Thymus (tissue), 11 donors: ENCODE measurements around the gene FUOM. TPM values are rescaled to one million over a fixed set of nuclear protein-coding genes. Genes with fewer than 3 reads are reported as not detected.
A peak's percentile ranks its signal among the peaks of the same experiment; 100 is the strongest.

Experiments
- DNase-seq, 9 donors: peaks; one replicate each; pipeline ENCODE4 v3.0.0-alpha.2; 2013; ENCODE audit warnings: low spot score in 9 of 9, low read depth in 6 of 9, missing footprints in 1 of 9
- H3K27ac ChIP-seq, 2 donors: one replicate each; pipeline ENCODE4 v1.5.1; 2013; ENCODE audit warnings: control low read depth in 1 of 2, low read depth in 1 of 2, low read length in 1 of 2, mild to moderate bottlenecking in 1 of 2, moderate library complexity in 1 of 2
- H3K27me3 ChIP-seq, 2 donors: one replicate each; pipeline ENCODE4 v1.5.1; 2013; ENCODE audit warnings: low read length in 1 of 2; ENCODE audit not compliant: control insufficient read depth in 2 of 2, insufficient read depth in 1 of 2
- H3K36me3 ChIP-seq, 2 donors: one replicate each; pipeline ENCODE4 v1.5.1; 2013; ENCODE audit warnings: low read length in 1 of 2, mild to moderate bottlenecking in 1 of 2, moderate library complexity in 1 of 2; ENCODE audit not compliant: control insufficient read depth in 2 of 2, insufficient read depth in 2 of 2
- H3K4me1 ChIP-seq, 2 donors: one replicate each; pipeline ENCODE4 v1.5.1; 2013; ENCODE audit warnings: low read length in 2 of 2; ENCODE audit not compliant: control insufficient read depth in 2 of 2, insufficient read depth in 2 of 2
- H3K4me3 ChIP-seq, 2 donors: one replicate each; pipeline ENCODE4 v1.5.1; 2013; ENCODE audit warnings: low read length in 2 of 2, control low read depth in 1 of 2, mild to moderate bottlenecking in 1 of 2
- H3K9me3 ChIP-seq, 2 donors: one replicate each; pipeline ENCODE4 v1.5.1; 2013; ENCODE audit warnings: low read length in 1 of 2, mild to moderate bottlenecking in 1 of 2; ENCODE audit not compliant: control insufficient read depth in 2 of 2, insufficient read depth in 1 of 2
- WGBS: extraction: QIAGEN DNeasy Blood & Tissue Kit; methylation state at CpG from one replicate; pipeline ENCODE4 v1.1.7; 2013; 5-methylcytosine and 5-hydroxymethylcytosine counted together
- polyA plus RNA-seq: library from polyadenylated mRNA; stranded (reverse); fragments of 200-250 nt; gene quantifications from one replicate; pipeline ENCODE4 v1.2.3, GENCODE V29; 2013
- total RNA-seq: library from RNA; stranded (reverse); fragments of 120-200 nt; gene quantifications from one replicate; pipeline ENCODE4 v1.2.4, GENCODE V29; 2013
- donor health status: healthy.

FUOM gene
- total and polyA plus RNA-seq, 2 donors, result 18.3 to 23.9 TPM

- Histone ChIP-seq H3K4me3 (no peak overlapping the region), H3K27ac (no peak overlapping the region), H3K27me3 (no peaks in the 10 kb centered on the region), H3K36me3 (peaks cover 27 to 35% of the 10 kb centered on the region in 2 donors), H3K9me3 (peaks cover 2 to 15% of the 10 kb centered on the region in 2 donors), H3K4me1 (peaks cover 4 to 8% of the 10 kb centered on the region in 2 donors)
- 93% methylated on average over 4 of the region's 4 CpGs for WGBS
- no peak for DNase-seq
These were observed 44.6 kb downstream of the FUOM start for GRCh38 chr10:133313192-133313591.

GRCh38 chr10:133312769-133313145 is 45.1 kb downstream of the FUOM start:
- H3K4me3 ChIP-seq, result no peak overlapping the region
- DNase-seq, result no peak
- peaks cover 6 to 8% of the 10 kb centered on the region in 2 donors for H3K4me1 ChIP-seq
- H3K27ac ChIP-seq, result no peak overlapping the region
- WGBS, result 98% methylated on average over 9 of the region's 9 CpGs
- H3K9me3 ChIP-seq, result peaks cover 2 to 15% of the 10 kb centered on the region in 2 donors
- no peaks in the 10 kb centered on the region for H3K27me3 ChIP-seq
- H3K36me3 ChIP-seq, result peaks cover 27 to 35% of the 10 kb centered on the region in 2 donors

GRCh38 chr10:133312016-133312768 is 45.6 kb downstream of the FUOM start:
- peaks cover 2 to 15% of the 10 kb centered on the region in 2 donors for H3K9me3 ChIP-seq
- DNase-seq, result no peak
- H3K27ac ChIP-seq, result no peak overlapping the region
- H3K36me3 ChIP-seq, result peaks cover 27 to 35% of the 10 kb centered on the region in 2 donors
- no peak overlapping the region for H3K4me3 ChIP-seq
- no peaks in the 10 kb centered on the region for H3K27me3 ChIP-seq
- 97% methylated on average over 23 of the region's 23 CpGs for WGBS
- H3K4me1 ChIP-seq, result peaks cover 8 to 12% of the 10 kb centered on the region in 2 donors

GRCh38 chr10:133311570-133311969 is 46.2 kb downstream of the FUOM start:
- DNase-seq, result no peak

GRCh38 chr10:133310789-133311188 is 47.0 kb downstream of the FUOM start:
- WGBS, result over 99% methylated on average over 8 of the region's 8 CpGs
- H3K36me3 ChIP-seq, result peaks cover 27 to 35% of the 10 kb centered on the region in 2 donors
- no peaks in the 10 kb centered on the region for H3K27me3 ChIP-seq
- peaks cover 11 to 16% of the 10 kb centered on the region in 2 donors for H3K4me1 ChIP-seq
- DNase-seq, result no peak
- no peak overlapping the region for H3K27ac ChIP-seq
- peaks cover 2 to 15% of the 10 kb centered on the region in 2 donors for H3K9me3 ChIP-seq
- H3K4me3 ChIP-seq, result no peak overlapping the region

More at GRCh38 chr10:133311570-133311969, 46.2 kb downstream of the FUOM start:
- Histone ChIP-seq H3K27ac (no peak overlapping the region), H3K9me3 (peaks cover 2 to 15% of the 10 kb centered on the region in 2 donors), H3K4me3 (no peak overlapping the region), H3K27me3 (no peaks in the 10 kb centered on the region), H3K36me3 (peaks cover 27 to 35% of the 10 kb centered on the region in 2 donors), H3K4me1 (peaks cover 11 to 16% of the 10 kb centered on the region in 2 donors)
- 97% methylated on average over 10 of the region's 10 CpGs for WGBS

GRCh38 chr10:133310399-133310755 is 47.4 kb downstream of the FUOM start:
- DNase-seq, result no peak
- WGBS, result 99% methylated on average over 16 of the region's 16 CpGs
- Histone ChIP-seq H3K4me3 (no peak overlapping the region), H3K4me1 (peaks cover 11 to 16% of the 10 kb centered on the region in 2 donors), H3K9me3 (peaks cover 2 to 15% of the 10 kb centered on the region in 2 donors), H3K27me3 (no peaks in the 10 kb centered on the region), H3K27ac (no peak overlapping the region), H3K36me3 (peaks cover 27 to 35% of the 10 kb centered on the region in 2 donors)

- Histone ChIP-seq H3K36me3 (peaks cover 27 to 35% of the 10 kb centered on the region in 2 donors), H3K4me3 (no peak overlapping the region), H3K4me1 (peaks cover 11 to 16% of the 10 kb centered on the region in 2 donors), H3K27ac (peak overlapping the region in 1 of 2 donors; percentile 65), H3K27me3 (no peaks in the 10 kb centered on the region), H3K9me3 (peaks cover 2 to 15% of the 10 kb centered on the region in 2 donors)
- DNase-seq, result no peak
- 92% methylated on average over 33 of the region's 33 CpGs for WGBS
These were observed 48.0 kb downstream of the FUOM start for GRCh38 chr10:133309720-133310398.

GRCh38 chr10:133309100-133309719 is 48.6 kb downstream of the FUOM start:
- Histone ChIP-seq H3K4me1 (peaks cover 11 to 16% of the 10 kb centered on the region in 2 donors), H3K9me3 (peaks cover 2 to 15% of the 10 kb centered on the region in 2 donors), H3K4me3 (peak overlapping the region; percentile 90 to 95), H3K27ac (peak overlapping the region; percentile 81 to 96), H3K27me3 (no peaks in the 10 kb centered on the region), H3K36me3 (peaks cover 27 to 35% of the 10 kb centered on the region in 2 donors)
- peak; percentile 66 to 92 (median 77) for DNase-seq
- 34% methylated on average over 46 of the region's 46 CpGs for WGBS
